ENCODE measurements around the gene NFIB. TPM values are rescaled to one million over a fixed set of nuclear protein-coding genes. Genes with fewer than 3 reads are reported as not detected.

NFIB gene
- total and polyA plus RNA-seq, 2 of the 13 experiments (the other 11 are each of a cell fraction or from before 2014, with no cell fraction given): 0.98 to 4.6 TPM

- Histone ChIP-seq H3K4me3 (replicated peaks in 1 of 3; ENCODE audit: insufficient read depth in 1 of 3, low read depth in 2 of 3, low read length in 3 of 3) (no peak overlapping the region), H4K20me1 (ENCODE audit: insufficient read depth, low read length) (no peaks in the 10 kb centered on the region), H3K9me3 (ENCODE audit: low read length) (no peaks in the 10 kb centered on the region), H3K27ac (ENCODE audit: extremely low read length, insufficient read depth, low read length) (no peak overlapping the region), H3K9ac (ENCODE audit: insufficient read depth, low read depth, low read length) (no peak overlapping the region), H3K4me2 (ENCODE audit: low read depth, low read length) (no peak overlapping the region), H3K4me1 (ENCODE audit: insufficient read depth, low read length) (no peaks in the 10 kb centered on the region), H3K79me2 (ENCODE audit: insufficient read depth, low read length) (no peaks in the 10 kb centered on the region), H2AFZ (ENCODE audit: low read length) (no peak overlapping the region), H3K36me3 (replicated peaks in 1 of 2; ENCODE audit: control insufficient read depth in 1 of 2, insufficient read depth in 2 of 2, low read length in 2 of 2) (no peaks in the 10 kb centered on the region), H3K27me3 (ENCODE audit: control insufficient read depth in 1 of 2, insufficient read depth in 2 of 2, low read length in 2 of 2) (no peaks in the 10 kb centered on the region)
- DNase-seq (ENCODE audit: low spot score) (no peak), FAIRE-seq (no peak), ATAC-seq (no peak)
- no TSS peak for BruUV-seq (replicated peaks)
- WGBS (ENCODE audit: low lambda C conversion rate): 2% methylated on average over 3 of the region's 3 CpGs
- ChIA-PET POLR2A (no interaction called here), CTCF (ENCODE audit: low intra/inter-chr PET ratio, low total read pairs) (no interaction called here)
- in situ Hi-C loops (cut with HindIII; ENCODE audit: extremely low pct_ligation_motif_present, low pct_unique_long_range_greater_than_20kb) (no loop called here), intact Hi-C loops (cut with micrococcal nuclease; ENCODE audit: unreplicated experiment) (no loop called here)
- TF ChIP-seq PPARG (CRISPR knock-in tag; conservative IDR thresholded peaks at IDR 0.05): no peak
- TF ChIP-seq ZNF335 (CRISPR knock-in tag; IDR thresholded peaks at IDR 0.05): no peak
- TF ChIP-seq ZBTB8A (CRISPR knock-in tag; IDR thresholded peaks at IDR 0.05; ENCODE audit: borderline replicate concordance, low read depth): no peak
- TF ChIP-seq KMT2A (CRISPR knock-in tag; IDR thresholded peaks at IDR 0.05): no peak
- TF ChIP-seq, protein P1, sequence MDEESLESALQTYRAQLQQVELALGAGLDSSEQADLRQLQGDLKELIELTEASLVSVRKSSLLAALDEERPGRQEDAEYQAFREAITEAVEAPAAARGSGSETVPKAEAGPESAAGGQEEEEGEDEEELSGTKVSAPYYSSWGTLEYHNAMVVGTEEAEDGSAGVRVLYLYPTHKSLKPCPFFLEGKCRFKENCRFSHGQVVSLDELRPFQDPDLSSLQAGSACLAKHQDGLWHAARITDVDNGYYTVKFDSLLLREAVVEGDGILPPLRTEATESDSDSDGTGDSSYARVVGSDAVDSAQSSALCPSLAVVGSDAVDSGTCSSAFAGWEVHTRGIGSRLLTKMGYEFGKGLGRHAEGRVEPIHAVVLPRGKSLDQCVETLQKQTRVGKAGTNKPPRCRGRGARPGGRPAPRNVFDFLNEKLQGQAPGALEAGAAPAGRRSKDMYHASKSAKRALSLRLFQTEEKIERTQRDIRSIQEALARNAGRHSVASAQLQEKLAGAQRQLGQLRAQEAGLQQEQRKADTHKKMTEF (CRISPR knock-in tag; IDR thresholded peaks at IDR 0.05): no peak
- no peak for TF ChIP-seq ETV5 (CRISPR knock-in tag; IDR thresholded peaks at IDR 0.05; ENCODE audit: borderline replicate concordance)
- no peak for TF ChIP-seq MAFG (CRISPR knock-in tag; IDR thresholded peaks at IDR 0.05)
These were observed 257.6 kb downstream of the NFIB start for GRCh38 chr9:14056316-14056861.

- H2AFZ ChIP-seq (ENCODE audit: low read length): no peak overlapping the region
- H4K20me1 ChIP-seq (ENCODE audit: insufficient read depth, low read length): no peaks in the 10 kb centered on the region
- H3K4me3 ChIP-seq (replicated peaks in 1 of 3; ENCODE audit: insufficient read depth in 1 of 3, low read depth in 2 of 3, low read length in 3 of 3): no peak overlapping the region
- H3K79me2 ChIP-seq (ENCODE audit: insufficient read depth, low read length): no peaks in the 10 kb centered on the region
- DNase-seq (ENCODE audit: low spot score): no peak
- no peaks in the 10 kb centered on the region for H3K27me3 ChIP-seq (ENCODE audit: control insufficient read depth in 1 of 2, insufficient read depth in 2 of 2, low read length in 2 of 2)
- H3K9me3 ChIP-seq (ENCODE audit: low read length): no peaks in the 10 kb centered on the region
- ChIA-PET CTCF (ENCODE audit: low intra/inter-chr PET ratio, low total read pairs) (no interaction called here), POLR2A (no interaction called here)
- no peaks in the 10 kb centered on the region for H3K36me3 ChIP-seq (replicated peaks in 1 of 2; ENCODE audit: control insufficient read depth in 1 of 2, insufficient read depth in 2 of 2, low read length in 2 of 2)
- in situ Hi-C loops (cut with HindIII; ENCODE audit: extremely low pct_ligation_motif_present, low pct_unique_long_range_greater_than_20kb): no loop called here
- no peak overlapping the region for H3K27ac ChIP-seq (ENCODE audit: extremely low read length, insufficient read depth, low read length)
- H3K4me1 ChIP-seq (ENCODE audit: insufficient read depth, low read length): no peaks in the 10 kb centered on the region
- WGBS (ENCODE audit: low lambda C conversion rate): 0% methylated on average over 2 of the region's 2 CpGs
- BruUV-seq (replicated peaks): no TSS peak
- FAIRE-seq: no peak
- H3K9ac ChIP-seq (ENCODE audit: insufficient read depth, low read depth, low read length): no peak overlapping the region
- ATAC-seq: no peak
- H3K4me2 ChIP-seq (ENCODE audit: low read depth, low read length): no peak overlapping the region
- intact Hi-C loops (cut with micrococcal nuclease; ENCODE audit: unreplicated experiment): no loop called here
- no peak for TF ChIP-seq ZNF33A (CRISPR knock-in tag; IDR thresholded peaks at IDR 0.05; ENCODE audit: borderline replicate concordance)
- TF ChIP-seq, protein P2, sequence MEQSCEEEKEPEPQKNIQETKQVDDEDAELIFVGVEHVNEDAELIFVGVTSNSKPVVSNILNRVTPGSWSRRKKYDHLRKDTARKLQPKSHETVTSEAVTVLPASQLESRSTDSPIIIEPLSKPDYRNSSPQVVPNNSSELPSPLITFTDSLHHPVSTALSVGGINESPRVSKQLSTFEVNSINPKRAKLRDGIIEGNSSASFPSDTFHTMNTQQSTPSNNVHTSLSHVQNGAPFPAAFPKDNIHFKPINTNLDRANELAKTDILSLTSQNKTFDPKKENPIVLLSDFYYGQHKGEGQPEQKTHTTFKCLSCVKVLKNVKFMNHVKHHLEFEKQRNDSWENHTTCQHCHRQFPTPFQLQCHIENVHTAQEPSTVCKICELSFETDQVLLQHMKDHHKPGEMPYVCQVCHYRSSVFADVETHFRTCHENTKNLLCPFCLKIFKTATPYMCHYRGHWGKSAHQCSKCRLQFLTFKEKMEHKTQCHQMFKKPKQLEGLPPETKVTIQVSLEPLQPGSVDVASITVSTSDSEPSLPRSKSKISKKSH (CRISPR knock-in tag; IDR thresholded peaks at IDR 0.05; ENCODE audit: borderline replicate concordance): no peak
- no peak for TF ChIP-seq HNRNPK (IDR thresholded peaks at IDR 0.05; ENCODE audit: low read depth, low read length, poor library complexity, severe bottlenecking)
- TF ChIP-seq JUND (CRISPR knock-in tag; IDR thresholded peaks at IDR 0.05): no peak
- no peak for TF ChIP-seq ZFP37 (CRISPR knock-in tag; IDR thresholded peaks at IDR 0.05; ENCODE audit: borderline replicate concordance)
- TF ChIP-seq HMG20A (CRISPR knock-in tag; IDR thresholded peaks at IDR 0.05; ENCODE audit: borderline replicate concordance): no peak
These were observed 259.8 kb downstream of the NFIB start for GRCh38 chr9:14054096-14054495.

Measured in HepG2 (cell line).